ENCODE data around the gene OGG1.
A peak's percentile ranks its signal among the peaks of the same experiment; 100 is the strongest.

OGG1 gene

GRCh38 chr3:9730657-9731205, 19.0 kb upstream of the OGG1 start:
- H3K4me3 ChIP-seq (ENCODE audit: low read depth, low read length) = peak overlapping the region; percentile 64
- TF ChIP-seq, protein P1, sequence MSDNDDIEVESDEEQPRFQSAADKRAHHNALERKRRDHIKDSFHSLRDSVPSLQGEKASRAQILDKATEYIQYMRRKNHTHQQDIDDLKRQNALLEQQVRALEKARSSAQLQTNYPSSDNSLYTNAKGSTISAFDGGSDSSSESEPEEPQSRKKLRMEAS (IDR thresholded peaks at IDR 0.05; ENCODE audit: low read depth, low read length) = 0 out of 2 replicates have a peak, but pooled peaks have one; percentile 8
- TF ChIP-seq MYC (IDR thresholded peaks at IDR 0.05; ENCODE audit: low read depth, low read length) = no peak
- DNase-seq (ENCODE audit: low read depth) = peak; percentile 49

- peak; percentile 99 for DNase-seq (ENCODE audit: low read depth)
- TF ChIP-seq, protein P1 (IDR thresholded peaks at IDR 0.05; ENCODE audit: low read depth, low read length) = peak; percentile 41
- no peak for TF ChIP-seq MYC (IDR thresholded peaks at IDR 0.05; ENCODE audit: low read depth, low read length)
- TF ChIP-seq, protein P2, sequence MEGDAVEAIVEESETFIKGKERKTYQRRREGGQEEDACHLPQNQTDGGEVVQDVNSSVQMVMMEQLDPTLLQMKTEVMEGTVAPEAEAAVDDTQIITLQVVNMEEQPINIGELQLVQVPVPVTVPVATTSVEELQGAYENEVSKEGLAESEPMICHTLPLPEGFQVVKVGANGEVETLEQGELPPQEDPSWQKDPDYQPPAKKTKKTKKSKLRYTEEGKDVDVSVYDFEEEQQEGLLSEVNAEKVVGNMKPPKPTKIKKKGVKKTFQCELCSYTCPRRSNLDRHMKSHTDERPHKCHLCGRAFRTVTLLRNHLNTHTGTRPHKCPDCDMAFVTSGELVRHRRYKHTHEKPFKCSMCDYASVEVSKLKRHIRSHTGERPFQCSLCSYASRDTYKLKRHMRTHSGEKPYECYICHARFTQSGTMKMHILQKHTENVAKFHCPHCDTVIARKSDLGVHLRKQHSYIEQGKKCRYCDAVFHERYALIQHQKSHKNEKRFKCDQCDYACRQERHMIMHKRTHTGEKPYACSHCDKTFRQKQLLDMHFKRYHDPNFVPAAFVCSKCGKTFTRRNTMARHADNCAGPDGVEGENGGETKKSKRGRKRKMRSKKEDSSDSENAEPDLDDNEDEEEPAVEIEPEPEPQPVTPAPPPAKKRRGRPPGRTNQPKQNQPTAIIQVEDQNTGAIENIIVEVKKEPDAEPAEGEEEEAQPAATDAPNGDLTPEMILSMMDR (IDR thresholded peaks at IDR 0.05; ENCODE audit: low read depth, low read length) = no peak
- TF ChIP-seq POLR2A (IDR thresholded peaks at IDR 0.05; ENCODE audit: extremely low read depth, insufficient read length) = peak; percentile 72
- peak within 1 kb of the TSS; percentile 88 for H3K4me3 ChIP-seq (ENCODE audit: low read depth, low read length)
Measured at GRCh38 chr3:9731206-9732079, 18.3 kb upstream of the OGG1 start, which contains the start of gene BRPF1. BRPF1 (plus strand) TSS chr3:9731735; CDS start chr3:9734141, 2,406 bp downstream.

DNA sequence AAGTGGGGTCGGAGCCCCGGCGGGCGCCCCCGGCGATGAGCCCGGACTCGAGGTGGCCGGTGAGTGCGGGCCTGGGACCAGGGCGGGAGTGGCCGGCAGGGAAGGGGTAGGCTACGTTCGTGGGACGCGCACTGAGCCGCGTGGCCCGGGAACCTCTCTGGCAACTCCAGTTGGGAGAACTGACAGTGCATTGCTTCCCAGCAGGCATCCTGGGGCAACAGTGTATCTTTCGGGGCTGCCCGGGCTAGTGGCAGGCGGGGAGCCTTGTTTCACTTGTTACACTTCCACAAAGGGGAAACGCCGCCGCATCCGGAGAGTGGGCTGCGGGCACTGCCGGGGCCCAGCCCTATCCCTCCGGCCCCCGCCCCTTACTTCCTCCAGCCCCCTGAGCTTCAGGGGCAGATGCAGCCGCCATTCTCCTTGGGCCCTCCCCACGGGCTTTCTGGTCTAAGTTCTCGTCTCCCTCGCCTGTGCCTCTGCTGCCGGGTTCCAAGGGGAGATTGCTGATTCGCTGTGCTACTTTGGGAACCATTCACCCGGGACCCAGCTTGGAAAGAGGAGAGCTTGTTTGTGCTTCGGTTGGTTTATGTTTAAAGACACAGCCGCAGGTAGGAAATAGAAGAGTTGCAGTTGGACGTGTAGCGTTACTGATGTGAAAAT, 17.5 kb upstream of the OGG1 start:
- peak; percentile 85 for DNase-seq (ENCODE audit: low read depth)
- H3K4me3 ChIP-seq (ENCODE audit: low read depth, low read length) = peak overlapping the region; percentile 88
- TF ChIP-seq MYC (IDR thresholded peaks at IDR 0.05; ENCODE audit: low read depth, low read length) = no peak
- TF ChIP-seq, protein P2 (IDR thresholded peaks at IDR 0.05; ENCODE audit: low read depth, low read length) = no peak
- TF ChIP-seq POLR2A (IDR thresholded peaks at IDR 0.05; ENCODE audit: extremely low read depth, insufficient read length) = peak; percentile 18

- peak overlapping the region; percentile 88 for H3K4me3 ChIP-seq (ENCODE audit: low read depth, low read length)
- TF ChIP-seq, protein P1 (IDR thresholded peaks at IDR 0.05; ENCODE audit: low read depth, low read length) = no peak
- TF ChIP-seq, protein P2 (IDR thresholded peaks at IDR 0.05; ENCODE audit: low read depth, low read length) = no peak
- no peak for TF ChIP-seq MYC (IDR thresholded peaks at IDR 0.05; ENCODE audit: low read depth, low read length)
- TF ChIP-seq POLR2A (IDR thresholded peaks at IDR 0.05; ENCODE audit: extremely low read depth, insufficient read length) = no peak
- no peak for DNase-seq (ENCODE audit: low read depth)
Measured at GRCh38 chr3:9732740-9733115, 17.0 kb upstream of the OGG1 start.

GRCh38 chr3:9736831-9737230, 12.9 kb upstream of the OGG1 start:
- DNase-seq (ENCODE audit: low read depth) = no peak
- TF ChIP-seq, protein P2 (IDR thresholded peaks at IDR 0.05; ENCODE audit: low read depth, low read length) = no peak
- TF ChIP-seq, protein P1 (IDR thresholded peaks at IDR 0.05; ENCODE audit: low read depth, low read length) = no peak
- no peak for TF ChIP-seq MYC (IDR thresholded peaks at IDR 0.05; ENCODE audit: low read depth, low read length)
- TF ChIP-seq POLR2A (IDR thresholded peaks at IDR 0.05; ENCODE audit: extremely low read depth, insufficient read length) = no peak

GRCh38 chr3:9739181-9739580, 10.6 kb upstream of the OGG1 start:
- no peak for DNase-seq (ENCODE audit: low read depth)
- TF ChIP-seq, protein P2 (IDR thresholded peaks at IDR 0.05; ENCODE audit: low read depth, low read length) = no peak
- no peak for TF ChIP-seq MYC (IDR thresholded peaks at IDR 0.05; ENCODE audit: low read depth, low read length)
- TF ChIP-seq POLR2A (IDR thresholded peaks at IDR 0.05; ENCODE audit: extremely low read depth, insufficient read length) = no peak
- TF ChIP-seq, protein P1 (IDR thresholded peaks at IDR 0.05; ENCODE audit: low read depth, low read length) = no peak
- no peak overlapping the region for H3K4me3 ChIP-seq (ENCODE audit: low read depth, low read length)

More at GRCh38 chr3:9736831-9737230, 12.9 kb upstream of the OGG1 start:
- H3K4me3 ChIP-seq (ENCODE audit: low read depth, low read length) = no peak overlapping the region

Data from NB4 (cell line).